Mesothelial cell of epicardium (in vitro differentiated cells): Measurements from ENCODE around the gene P2RX4. TPM values are rescaled to one million over a fixed set of nuclear protein-coding genes. Genes with fewer than 3 reads are reported as not detected.
A peak's percentile ranks its signal among the peaks of the same experiment; 100 is the strongest.
"Not testable (repeated sequence)": the region's sequence is repeated elsewhere in the genome, so short reads cannot be mapped to it uniquely, and the experiment has no call there.

Source experiments
- DNase-seq, 2 experiments: peaks; one replicate each; pipeline ENCODE4 v3.0.0; 2021; ENCODE audit warnings: low spot score in 2 of 2; ENCODE audit not compliant: unreplicated experiment in 2 of 2
- H3K27ac Mint-ChIP-seq: 2 replicates; pipeline ENCODE4 v1.8.0; 2021; ENCODE audit warnings: mixed read lengths
- H3K27me3 Mint-ChIP-seq: 2 replicates; pipeline ENCODE4 v1.8.0; 2021; ENCODE audit warnings: low read depth, mixed read lengths
- H3K36me3 Mint-ChIP-seq: 2 replicates; pipeline ENCODE4 v1.8.0; 2021; ENCODE audit warnings: mixed read lengths
- H3K4me1 Mint-ChIP-seq: 2 replicates; pipeline ENCODE4 v1.8.0; 2021; ENCODE audit warnings: mixed read lengths
- H3K4me3 Mint-ChIP-seq: 2 replicates; pipeline ENCODE4 v1.8.0; 2021; ENCODE audit warnings: mild to moderate bottlenecking, moderate library complexity, mixed read lengths
- H3K9me3 Mint-ChIP-seq: 2 replicates; pipeline ENCODE4 v1.8.0; 2021; ENCODE audit warnings: mixed read lengths
- total RNA-seq: library from RNA; stranded (reverse); gene quantifications from 3 replicates; pipeline ENCODE4 v1.2.1, GENCODE V29; 2021
- TF ChIP-seq, protein P1 (sequence below): fragments of 200-600 bp; sonication (generic); IDR thresholded peaks from one replicate; pipeline ENCODE4 v1.5.0; 2021; ENCODE audit warnings: antibody characterized with exemption; ENCODE audit not compliant: unreplicated experiment

Gene P2RX4, protein sequence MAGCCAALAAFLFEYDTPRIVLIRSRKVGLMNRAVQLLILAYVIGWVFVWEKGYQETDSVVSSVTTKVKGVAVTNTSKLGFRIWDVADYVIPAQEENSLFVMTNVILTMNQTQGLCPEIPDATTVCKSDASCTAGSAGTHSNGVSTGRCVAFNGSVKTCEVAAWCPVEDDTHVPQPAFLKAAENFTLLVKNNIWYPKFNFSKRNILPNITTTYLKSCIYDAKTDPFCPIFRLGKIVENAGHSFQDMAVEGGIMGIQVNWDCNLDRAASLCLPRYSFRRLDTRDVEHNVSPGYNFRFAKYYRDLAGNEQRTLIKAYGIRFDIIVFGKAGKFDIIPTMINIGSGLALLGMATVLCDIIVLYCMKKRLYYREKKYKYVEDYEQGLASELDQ
- 19.3 to 25.6 TPM (median 23.4 TPM) in 3 replicates for total RNA-seq

GRCh38 chr12:121209624-121210572 lies at the start of gene P2RX4:
Gene P2RX4, plus strand, starts transcription at chr12:121210129. Its CDS starts 36 bp downstream, at chr12:121210165.
- Mint-ChIP-seq H3K9me3 (no peaks in the 10 kb centered on the region), H3K4me1 (peaks cover 5% of the 10 kb centered on the region), H3K27ac (peak within 1 kb of the TSS; percentile 68), H3K27me3 (no peaks in the 10 kb centered on the region), H3K4me3 (peak within 1 kb of the TSS; percentile 71), H3K36me3 (peaks cover 1% of the 10 kb centered on the region)
- DNase-seq, result peak; percentile 62 to 76
- TF ChIP-seq, protein P1, sequence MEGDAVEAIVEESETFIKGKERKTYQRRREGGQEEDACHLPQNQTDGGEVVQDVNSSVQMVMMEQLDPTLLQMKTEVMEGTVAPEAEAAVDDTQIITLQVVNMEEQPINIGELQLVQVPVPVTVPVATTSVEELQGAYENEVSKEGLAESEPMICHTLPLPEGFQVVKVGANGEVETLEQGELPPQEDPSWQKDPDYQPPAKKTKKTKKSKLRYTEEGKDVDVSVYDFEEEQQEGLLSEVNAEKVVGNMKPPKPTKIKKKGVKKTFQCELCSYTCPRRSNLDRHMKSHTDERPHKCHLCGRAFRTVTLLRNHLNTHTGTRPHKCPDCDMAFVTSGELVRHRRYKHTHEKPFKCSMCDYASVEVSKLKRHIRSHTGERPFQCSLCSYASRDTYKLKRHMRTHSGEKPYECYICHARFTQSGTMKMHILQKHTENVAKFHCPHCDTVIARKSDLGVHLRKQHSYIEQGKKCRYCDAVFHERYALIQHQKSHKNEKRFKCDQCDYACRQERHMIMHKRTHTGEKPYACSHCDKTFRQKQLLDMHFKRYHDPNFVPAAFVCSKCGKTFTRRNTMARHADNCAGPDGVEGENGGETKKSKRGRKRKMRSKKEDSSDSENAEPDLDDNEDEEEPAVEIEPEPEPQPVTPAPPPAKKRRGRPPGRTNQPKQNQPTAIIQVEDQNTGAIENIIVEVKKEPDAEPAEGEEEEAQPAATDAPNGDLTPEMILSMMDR, result no peak

GRCh38 chr12:121162384-121162783 lies 47.5 kb upstream of the P2RX4 start:
- DNase-seq, result no peak
- no peak overlapping the region for H3K27ac Mint-ChIP-seq
- H3K36me3 Mint-ChIP-seq, result no peaks in the 10 kb centered on the region
- no peaks in the 10 kb centered on the region for H3K4me1 Mint-ChIP-seq
- H3K27me3 Mint-ChIP-seq, result peaks cover 18% of the 10 kb centered on the region
- H3K9me3 Mint-ChIP-seq, result peaks cover 10% of the 10 kb centered on the region
- no peak overlapping the region for H3K4me3 Mint-ChIP-seq
- TF ChIP-seq, protein P1, result no peak

- no peak for DNase-seq
- H3K9me3 Mint-ChIP-seq, result peaks cover 9% of the 10 kb centered on the region
- TF ChIP-seq, protein P1, result no peak
- no peaks in the 10 kb centered on the region for H3K4me1 Mint-ChIP-seq
- no peak overlapping the region for H3K4me3 Mint-ChIP-seq
- H3K27me3 Mint-ChIP-seq, result peaks cover 15% of the 10 kb centered on the region
- no peak overlapping the region for H3K27ac Mint-ChIP-seq
- H3K36me3 Mint-ChIP-seq, result no peaks in the 10 kb centered on the region
Observed at GRCh38 chr12:121162985-121163384, 46.9 kb upstream of the P2RX4 start.

DNA sequence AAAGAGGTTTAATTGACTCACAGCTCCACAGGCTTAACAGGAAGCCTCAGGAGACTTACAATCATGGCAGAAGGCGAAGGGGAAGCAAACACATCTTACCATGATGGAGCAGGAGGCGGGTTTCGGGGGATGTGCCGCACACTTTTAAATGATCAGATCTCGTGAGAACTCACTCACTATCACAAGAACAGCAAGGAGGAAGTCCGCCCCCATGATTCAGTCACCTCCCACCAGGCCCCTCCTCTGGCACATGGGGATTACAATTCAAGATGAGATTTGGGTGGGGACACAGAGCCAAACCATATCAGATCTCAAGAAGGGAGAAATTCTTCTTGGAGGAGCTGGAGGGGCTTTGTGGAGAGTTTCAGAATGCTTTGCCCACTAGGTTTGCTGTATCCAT lies 45.1 kb upstream of the P2RX4 start:
- not testable (repeated sequence) for H3K36me3 Mint-ChIP-seq, H3K4me3 Mint-ChIP-seq, DNase-seq, H3K27ac Mint-ChIP-seq, H3K27me3 Mint-ChIP-seq, H3K4me1 Mint-ChIP-seq, H3K9me3 Mint-ChIP-seq

GRCh38 chr12:121165316-121165715 lies 44.6 kb upstream of the P2RX4 start:
- Mint-ChIP-seq H3K36me3 (no peaks in the 10 kb centered on the region), H3K4me3 (no peak overlapping the region), H3K9me3 (no peaks in the 10 kb centered on the region), H3K4me1 (no peaks in the 10 kb centered on the region), H3K27me3 (peaks cover 7% of the 10 kb centered on the region), H3K27ac (no peak overlapping the region)
- TF ChIP-seq, protein P1, result no peak
- DNase-seq, result no peak

DNA sequence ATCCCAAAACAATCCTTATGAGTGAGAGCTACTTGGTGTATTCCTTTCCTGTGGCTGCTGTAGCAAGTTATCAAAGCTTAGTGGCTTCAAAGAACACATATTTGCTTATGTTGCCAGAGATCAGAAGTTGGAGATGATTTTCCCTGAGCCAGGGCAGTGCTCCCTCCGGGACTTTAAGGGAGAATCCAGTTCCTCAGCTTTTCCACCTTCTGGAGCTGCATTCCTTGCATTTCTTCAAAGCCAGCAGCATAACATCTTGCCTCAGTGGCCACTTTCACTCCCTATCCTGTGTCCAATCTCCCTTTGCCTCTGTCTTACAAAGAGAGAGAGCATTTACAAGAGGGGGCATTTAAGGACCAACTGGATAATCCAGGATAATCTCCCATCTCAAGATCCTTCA lies 43.6 kb upstream of the P2RX4 start:
- Mint-ChIP-seq H3K4me3 (no peak overlapping the region), H3K9me3 (no peaks in the 10 kb centered on the region), H3K4me1 (no peaks in the 10 kb centered on the region), H3K36me3 (no peaks in the 10 kb centered on the region), H3K27ac (no peak overlapping the region), H3K27me3 (no peaks in the 10 kb centered on the region)
- DNase-seq, result no peak
- TF ChIP-seq, protein P1, result no peak
